WTC11 (cell line): Measurements from ENCODE around the gene CEBPB.
A peak's percentile ranks its signal among the peaks of the same experiment; 100 is the strongest.

ENCODE experiments used
- ATF6 ChIP-seq: sonication (generic); formaldehyde crosslinking; IDR thresholded peaks from 2 replicates; pipeline ENCODE4 v1.8.1; 2023; ENCODE audit warnings: mild to moderate bottlenecking, missing genetic modification reagents
- CBFB ChIP-seq: sonication (generic); formaldehyde crosslinking; IDR thresholded peaks from 2 replicates; pipeline ENCODE4 v1.8.1; 2022; ENCODE audit warnings: mild to moderate bottlenecking, low read depth, missing genetic modification reagents
- E2F1 ChIP-seq: sonication (generic); formaldehyde crosslinking; IDR thresholded peaks from 2 replicates; pipeline ENCODE4 v1.8.0; 2022; ENCODE audit warnings: mild to moderate bottlenecking, missing genetic modification reagents
- ELF4 ChIP-seq: sonication (generic); formaldehyde crosslinking; IDR thresholded peaks from 2 replicates; pipeline ENCODE4 v1.8.1; 2022; ENCODE audit warnings: low read depth, mild to moderate bottlenecking, moderate library complexity, missing genetic modification reagents
- ESRRA ChIP-seq: sonication (generic); formaldehyde crosslinking; IDR thresholded peaks from 2 replicates; pipeline ENCODE4 v1.8.1; 2022; ENCODE audit warnings: mild to moderate bottlenecking, missing genetic modification reagents, borderline replicate concordance
- GABPB1 ChIP-seq: sonication (generic); formaldehyde crosslinking; IDR thresholded peaks from 2 replicates; pipeline ENCODE4 v1.8.1; 2023; ENCODE audit warnings: mild to moderate bottlenecking, missing genetic modification reagents
- JUN ChIP-seq: sonication (generic); formaldehyde crosslinking; IDR thresholded peaks from 2 replicates; pipeline ENCODE4 v1.8.0; 2023; ENCODE audit warnings: mild to moderate bottlenecking, missing genetic modification reagents
- NR2C2 ChIP-seq: sonication (generic); formaldehyde crosslinking; IDR thresholded peaks from 2 replicates; pipeline ENCODE4 v1.8.0; 2022; ENCODE audit warnings: mild to moderate bottlenecking, missing genetic modification reagents
- OVOL2 ChIP-seq: fragments of 250-450 bp; sonication (Bioruptor Pico); IDR thresholded peaks from 2 replicates; pipeline ENCODE4 v1.9.0; 2021; ENCODE audit warnings: mild to moderate bottlenecking, borderline replicate concordance
- TCF7 ChIP-seq: sonication (generic); formaldehyde crosslinking; IDR thresholded peaks from 2 replicates; pipeline ENCODE4 v1.8.0; 2022; ENCODE audit warnings: mild to moderate bottlenecking, low read depth, missing genetic modification reagents, moderate library complexity
- ZNF121 ChIP-seq: sonication (generic); formaldehyde crosslinking; IDR thresholded peaks from 2 replicates; pipeline ENCODE4 v1.8.0; 2023; ENCODE audit warnings: missing genetic modification reagents
- TF ChIP-seq, protein P1 (sequence below): sonication (generic); formaldehyde crosslinking; IDR thresholded peaks from 2 replicates; pipeline ENCODE4 v1.8.1; 2022; ENCODE audit warnings: mild to moderate bottlenecking, missing genetic modification reagents, moderate library complexity, borderline replicate concordance
- TF ChIP-seq, protein P2 (sequence below): fragments of 200-600 bp; IDR thresholded peaks from 2 replicates; pipeline ENCODE4 v1.8.0; 2022; ENCODE audit warnings: antibody characterized with exemption

DNA sequence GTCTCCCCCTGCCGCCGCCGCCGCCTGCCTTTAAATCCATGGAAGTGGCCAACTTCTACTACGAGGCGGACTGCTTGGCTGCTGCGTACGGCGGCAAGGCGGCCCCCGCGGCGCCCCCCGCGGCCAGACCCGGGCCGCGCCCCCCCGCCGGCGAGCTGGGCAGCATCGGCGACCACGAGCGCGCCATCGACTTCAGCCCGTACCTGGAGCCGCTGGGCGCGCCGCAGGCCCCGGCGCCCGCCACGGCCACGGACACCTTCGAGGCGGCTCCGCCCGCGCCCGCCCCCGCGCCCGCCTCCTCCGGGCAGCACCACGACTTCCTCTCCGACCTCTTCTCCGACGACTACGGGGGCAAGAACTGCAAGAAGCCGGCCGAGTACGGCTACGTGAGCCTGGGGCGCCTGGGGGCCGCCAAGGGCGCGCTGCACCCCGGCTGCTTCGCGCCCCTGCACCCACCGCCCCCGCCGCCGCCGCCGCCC lies 474 bp downstream of the CEBPB start:
- TF ChIP-seq ZNF121 (CRISPR knock-in tag) (no peak), OVOL2 (no peak), JUN (no peak), ATF6 (CRISPR knock-in tag) (no peak), GABPB1 (CRISPR knock-in tag) (no peak), NR2C2 (no peak), ESRRA (CRISPR knock-in tag) (no peak), E2F1 (CRISPR knock-in tag) (no peak), ELF4 (CRISPR knock-in tag) (no peak), CBFB (CRISPR knock-in tag) (no peak), TCF7 (CRISPR knock-in tag) (peak; percentile 56; the same call in 1 of the 2 replicates)
- TF ChIP-seq, protein P1, sequence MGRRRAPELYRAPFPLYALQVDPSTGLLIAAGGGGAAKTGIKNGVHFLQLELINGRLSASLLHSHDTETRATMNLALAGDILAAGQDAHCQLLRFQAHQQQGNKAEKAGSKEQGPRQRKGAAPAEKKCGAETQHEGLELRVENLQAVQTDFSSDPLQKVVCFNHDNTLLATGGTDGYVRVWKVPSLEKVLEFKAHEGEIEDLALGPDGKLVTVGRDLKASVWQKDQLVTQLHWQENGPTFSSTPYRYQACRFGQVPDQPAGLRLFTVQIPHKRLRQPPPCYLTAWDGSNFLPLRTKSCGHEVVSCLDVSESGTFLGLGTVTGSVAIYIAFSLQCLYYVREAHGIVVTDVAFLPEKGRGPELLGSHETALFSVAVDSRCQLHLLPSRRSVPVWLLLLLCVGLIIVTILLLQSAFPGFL (CRISPR knock-in tag) = no peak; the same call in 1 of the 2 replicates
- TF ChIP-seq, protein P2, sequence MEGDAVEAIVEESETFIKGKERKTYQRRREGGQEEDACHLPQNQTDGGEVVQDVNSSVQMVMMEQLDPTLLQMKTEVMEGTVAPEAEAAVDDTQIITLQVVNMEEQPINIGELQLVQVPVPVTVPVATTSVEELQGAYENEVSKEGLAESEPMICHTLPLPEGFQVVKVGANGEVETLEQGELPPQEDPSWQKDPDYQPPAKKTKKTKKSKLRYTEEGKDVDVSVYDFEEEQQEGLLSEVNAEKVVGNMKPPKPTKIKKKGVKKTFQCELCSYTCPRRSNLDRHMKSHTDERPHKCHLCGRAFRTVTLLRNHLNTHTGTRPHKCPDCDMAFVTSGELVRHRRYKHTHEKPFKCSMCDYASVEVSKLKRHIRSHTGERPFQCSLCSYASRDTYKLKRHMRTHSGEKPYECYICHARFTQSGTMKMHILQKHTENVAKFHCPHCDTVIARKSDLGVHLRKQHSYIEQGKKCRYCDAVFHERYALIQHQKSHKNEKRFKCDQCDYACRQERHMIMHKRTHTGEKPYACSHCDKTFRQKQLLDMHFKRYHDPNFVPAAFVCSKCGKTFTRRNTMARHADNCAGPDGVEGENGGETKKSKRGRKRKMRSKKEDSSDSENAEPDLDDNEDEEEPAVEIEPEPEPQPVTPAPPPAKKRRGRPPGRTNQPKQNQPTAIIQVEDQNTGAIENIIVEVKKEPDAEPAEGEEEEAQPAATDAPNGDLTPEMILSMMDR = no peak
